Measurements from ENCODE around the gene FMO5.
A peak's percentile ranks its signal among the peaks of the same experiment; 100 is the strongest.
"Not testable (repeated sequence)": the region's sequence is repeated elsewhere in the genome, so short reads cannot be mapped to it uniquely, and the experiment has no call there.

The FMO5 gene

GRCh38 chr1:147225193-147225730, at the start of gene FMO5:
FMO5 (minus strand) TSS chr1:147225339; CDS start chr1:147225029, 310 bp downstream.
- peak; percentile 32 to 68 for DNase-seq

GRCh38 chr1:147273409-147274336, 48.5 kb upstream of the FMO5 start:
- peak in 1 of 2 donors; percentile 37 for DNase-seq

GRCh38 chr1:147272042-147272441, 46.9 kb upstream of the FMO5 start:
- DNase-seq: no peak

GRCh38 chr1:147270721-147271120, 45.6 kb upstream of the FMO5 start:
- no peak for DNase-seq

GRCh38 chr1:147267711-147268110, 42.6 kb upstream of the FMO5 start:
- DNase-seq: no peak

- DNase-seq: no peak
Observed at GRCh38 chr1:147266381-147266780, 41.2 kb upstream of the FMO5 start.

- no peak for DNase-seq
Observed at GRCh38 chr1:147264158-147264768, 39.1 kb upstream of the FMO5 start.

GRCh38 chr1:147260956-147261355, 35.8 kb upstream of the FMO5 start:
- no peak for DNase-seq

- no peak for DNase-seq
Observed at GRCh38 chr1:147252540-147252939, 27.4 kb upstream of the FMO5 start.

- DNase-seq: no peak
Observed at GRCh38 chr1:147247656-147248238, 22.6 kb upstream of the FMO5 start.

- DNase-seq: no peak
Observed at GRCh38 chr1:147246910-147247655, 21.9 kb upstream of the FMO5 start.

GRCh38 chr1:147246044-147246690, 21.0 kb upstream of the FMO5 start:
- no peak for DNase-seq

- no peak for DNase-seq
Observed at GRCh38 chr1:147245586-147246021, 20.5 kb upstream of the FMO5 start.

- no peak for DNase-seq
Observed at GRCh38 chr1:147245129-147245528, 20.0 kb upstream of the FMO5 start.

GRCh38 chr1:147243841-147244240, 18.7 kb upstream of the FMO5 start:
- DNase-seq: no peak

GRCh38 chr1:147243228-147243685, 18.1 kb upstream of the FMO5 start:
- DNase-seq: no peak

- peak; percentile 89 to 92 for DNase-seq
Observed at GRCh38 chr1:147242449-147243227, 17.5 kb upstream of the FMO5 start, which contains the start of gene CHD1L. CHD1L (plus strand) TSS chr1:147242684; CDS start chr1:147242704, 20 bp downstream.

- no peak for DNase-seq
Observed at GRCh38 chr1:147241934-147242448, 16.9 kb upstream of the FMO5 start.

- not testable (repeated sequence) for DNase-seq
Observed at GRCh38 chr1:147240131-147240721, 15.1 kb upstream of the FMO5 start.
